T-helper 17 cell (primary cell): Measurements from ENCODE around the gene ECM2. TPM values are rescaled to one million over a fixed set of nuclear protein-coding genes. Genes with fewer than 3 reads are reported as not detected.

ENCODE experiments used
- ATAC-seq: fragments of 150-1000 bp; cut with Tn5 transposase; 2 replicates; pipeline ENCODE4 v1.10.0; 2021; ENCODE audit warnings: mild to moderate bottlenecking, moderate library complexity
- DNase-seq, 3 donors: peaks; one replicate each; pipeline versions ENCODE4 v3.0.0 to v3.0.0-alpha.2; 2020 to 2021
- H3K9me3 ChIP-seq: one replicate; pipeline ENCODE4 v1.7.0; 2013; ENCODE audit warnings: low read length, mild to moderate bottlenecking; ENCODE audit not compliant: control insufficient read depth, poor library complexity, severe bottlenecking
- H3K27ac Mint-ChIP-seq: one replicate; pipeline ENCODE4 v1.8.0; 2022; ENCODE audit warnings: mild to moderate bottlenecking, moderate library complexity, mixed read lengths
- H3K27me3 Mint-ChIP-seq: one replicate; pipeline ENCODE4 v1.8.0; 2022; ENCODE audit warnings: mixed read lengths
- H3K36me3 Mint-ChIP-seq: one replicate; pipeline ENCODE4 v1.8.0; 2022; ENCODE audit warnings: low read depth, mixed read lengths
- H3K4me1 Mint-ChIP-seq: one replicate; pipeline ENCODE4 v1.8.0; 2022; ENCODE audit warnings: mild to moderate bottlenecking, mixed read lengths
- H3K4me3 Mint-ChIP-seq: one replicate; pipeline ENCODE4 v1.8.0; 2022; ENCODE audit warnings: mild to moderate bottlenecking, moderate library complexity, mixed read lengths
- total RNA-seq, 4 donors: library from RNA in 2 of 4; stranded (reverse) in 2 of 4; gene quantifications; one replicate each; pipeline ENCODE4 v1.2.3 and lab custom pipeline; 2022 to 2026

Gene ECM2
- total RNA-seq, 2 donors from 2014 or later = not detected

GRCh38 chr9:92503156-92503555 is 32.6 kb downstream of the ECM2 start:
- ATAC-seq (no peak), DNase-seq (no peak)
- H3K9me3 ChIP-seq = no peaks in the 10 kb centered on the region
- Mint-ChIP-seq H3K36me3 (peaks cover 2% of the 10 kb centered on the region), H3K27me3 (no peaks in the 10 kb centered on the region), H3K27ac (no peak overlapping the region), H3K4me1 (peaks cover 6% of the 10 kb centered on the region), H3K4me3 (no peak overlapping the region)

- ATAC-seq (no peak), DNase-seq (no peak)
- H3K36me3 Mint-ChIP-seq = peaks cover 2% of the 10 kb centered on the region
Observed at GRCh38 chr9:92501671-92502393, 34.0 kb downstream of the ECM2 start.

GRCh38 chr9:92500725-92501124 is 35.1 kb downstream of the ECM2 start:
- H3K4me1 Mint-ChIP-seq = peaks cover under 1% of the 10 kb centered on the region
- DNase-seq = no peak
- no peak overlapping the region for H3K4me3 Mint-ChIP-seq
- ATAC-seq = no peak
- no peaks in the 10 kb centered on the region for H3K27me3 Mint-ChIP-seq
- H3K36me3 Mint-ChIP-seq = peaks cover 2% of the 10 kb centered on the region
- H3K27ac Mint-ChIP-seq = no peak overlapping the region
- no peaks in the 10 kb centered on the region for H3K9me3 ChIP-seq

More at GRCh38 chr9:92501671-92502393, 34.0 kb downstream of the ECM2 start:
- H3K9me3 ChIP-seq = no peaks in the 10 kb centered on the region
- Mint-ChIP-seq H3K27ac (no peak overlapping the region), H3K4me1 (peaks cover 3% of the 10 kb centered on the region), H3K27me3 (no peaks in the 10 kb centered on the region), H3K4me3 (no peak overlapping the region)

- H3K36me3 Mint-ChIP-seq = peaks cover 2% of the 10 kb centered on the region
- no peak overlapping the region for H3K27ac Mint-ChIP-seq
- no peaks in the 10 kb centered on the region for H3K4me1 Mint-ChIP-seq
- ATAC-seq = no peak
- no peaks in the 10 kb centered on the region for H3K27me3 Mint-ChIP-seq
- no peak for DNase-seq
- H3K4me3 Mint-ChIP-seq = no peak overlapping the region
- H3K9me3 ChIP-seq = no peaks in the 10 kb centered on the region
Observed at GRCh38 chr9:92499701-92500100, 36.1 kb downstream of the ECM2 start.

- no peaks in the 10 kb centered on the region for H3K4me1 Mint-ChIP-seq
- ATAC-seq (no peak), DNase-seq (no peak)
- no peak overlapping the region for H3K4me3 Mint-ChIP-seq
- H3K9me3 ChIP-seq = no peaks in the 10 kb centered on the region
- peaks cover 2% of the 10 kb centered on the region for H3K36me3 Mint-ChIP-seq
- H3K27ac Mint-ChIP-seq = no peak overlapping the region
- H3K27me3 Mint-ChIP-seq = no peaks in the 10 kb centered on the region
Observed at GRCh38 chr9:92496396-92497176, 39.2 kb downstream of the ECM2 start.

- H3K9me3 ChIP-seq = no peaks in the 10 kb centered on the region
Observed at GRCh38 chr9:92494856-92495255, 40.9 kb downstream of the ECM2 start.

GRCh38 chr9:92493749-92494387 is 41.9 kb downstream of the ECM2 start:
- Mint-ChIP-seq H3K27ac (no peak overlapping the region), H3K27me3 (no peaks in the 10 kb centered on the region), H3K36me3 (no peaks in the 10 kb centered on the region), H3K4me1 (no peaks in the 10 kb centered on the region), H3K4me3 (no peak overlapping the region)
- H3K9me3 ChIP-seq = no peaks in the 10 kb centered on the region
- DNase-seq = no peak
- ATAC-seq = no peak

More at GRCh38 chr9:92494856-92495255, 40.9 kb downstream of the ECM2 start:
- H3K27me3 Mint-ChIP-seq = no peaks in the 10 kb centered on the region
- no peak overlapping the region for H3K4me3 Mint-ChIP-seq
- no peaks in the 10 kb centered on the region for H3K4me1 Mint-ChIP-seq
- H3K27ac Mint-ChIP-seq = no peak overlapping the region
- no peak for ATAC-seq
- no peak for DNase-seq
- H3K36me3 Mint-ChIP-seq = no peaks in the 10 kb centered on the region

GRCh38 chr9:92492781-92493401 is 42.9 kb downstream of the ECM2 start:
- H3K9me3 ChIP-seq = no peaks in the 10 kb centered on the region
- DNase-seq (no peak), ATAC-seq (no peak)
- Mint-ChIP-seq H3K4me1 (no peaks in the 10 kb centered on the region), H3K4me3 (no peak overlapping the region), H3K27ac (no peak overlapping the region), H3K27me3 (no peaks in the 10 kb centered on the region), H3K36me3 (no peaks in the 10 kb centered on the region)

GRCh38 chr9:92488681-92489550 is 46.9 kb downstream of the ECM2 start:
- no peaks in the 10 kb centered on the region for H3K36me3 Mint-ChIP-seq

GRCh38 chr9:92486371-92486770 is 49.4 kb downstream of the ECM2 start:
- Mint-ChIP-seq H3K27me3 (no peaks in the 10 kb centered on the region), H3K36me3 (no peaks in the 10 kb centered on the region), H3K27ac (no peak overlapping the region), H3K4me1 (no peaks in the 10 kb centered on the region), H3K4me3 (no peak overlapping the region)
- H3K9me3 ChIP-seq = no peaks in the 10 kb centered on the region
- DNase-seq (no peak), ATAC-seq (no peak)

More at GRCh38 chr9:92488681-92489550, 46.9 kb downstream of the ECM2 start:
- peak overlapping the region; percentile 16 for H3K27ac Mint-ChIP-seq
- ATAC-seq (no peak), DNase-seq (no peak)
- no peaks in the 10 kb centered on the region for H3K9me3 ChIP-seq
- no peak overlapping the region for H3K4me3 Mint-ChIP-seq
- H3K27me3 Mint-ChIP-seq = no peaks in the 10 kb centered on the region
- H3K4me1 Mint-ChIP-seq = no peaks in the 10 kb centered on the region

- Mint-ChIP-seq H3K36me3 (no peaks in the 10 kb centered on the region), H3K27ac (no peak overlapping the region), H3K4me3 (no peak overlapping the region), H3K4me1 (peaks cover 5% of the 10 kb centered on the region), H3K27me3 (no peaks in the 10 kb centered on the region)
- no peaks in the 10 kb centered on the region for H3K9me3 ChIP-seq
- ATAC-seq = no peak
- no peak for DNase-seq
Observed at GRCh38 chr9:92484563-92484962, 51.2 kb downstream of the ECM2 start.
